ENCODE measurements around the gene DNA2.
"Not testable (repeated sequence)": the region's sequence is repeated elsewhere in the genome, so short reads cannot be mapped to it uniquely, and the experiment has no call there.

DNA2 gene, protein sequence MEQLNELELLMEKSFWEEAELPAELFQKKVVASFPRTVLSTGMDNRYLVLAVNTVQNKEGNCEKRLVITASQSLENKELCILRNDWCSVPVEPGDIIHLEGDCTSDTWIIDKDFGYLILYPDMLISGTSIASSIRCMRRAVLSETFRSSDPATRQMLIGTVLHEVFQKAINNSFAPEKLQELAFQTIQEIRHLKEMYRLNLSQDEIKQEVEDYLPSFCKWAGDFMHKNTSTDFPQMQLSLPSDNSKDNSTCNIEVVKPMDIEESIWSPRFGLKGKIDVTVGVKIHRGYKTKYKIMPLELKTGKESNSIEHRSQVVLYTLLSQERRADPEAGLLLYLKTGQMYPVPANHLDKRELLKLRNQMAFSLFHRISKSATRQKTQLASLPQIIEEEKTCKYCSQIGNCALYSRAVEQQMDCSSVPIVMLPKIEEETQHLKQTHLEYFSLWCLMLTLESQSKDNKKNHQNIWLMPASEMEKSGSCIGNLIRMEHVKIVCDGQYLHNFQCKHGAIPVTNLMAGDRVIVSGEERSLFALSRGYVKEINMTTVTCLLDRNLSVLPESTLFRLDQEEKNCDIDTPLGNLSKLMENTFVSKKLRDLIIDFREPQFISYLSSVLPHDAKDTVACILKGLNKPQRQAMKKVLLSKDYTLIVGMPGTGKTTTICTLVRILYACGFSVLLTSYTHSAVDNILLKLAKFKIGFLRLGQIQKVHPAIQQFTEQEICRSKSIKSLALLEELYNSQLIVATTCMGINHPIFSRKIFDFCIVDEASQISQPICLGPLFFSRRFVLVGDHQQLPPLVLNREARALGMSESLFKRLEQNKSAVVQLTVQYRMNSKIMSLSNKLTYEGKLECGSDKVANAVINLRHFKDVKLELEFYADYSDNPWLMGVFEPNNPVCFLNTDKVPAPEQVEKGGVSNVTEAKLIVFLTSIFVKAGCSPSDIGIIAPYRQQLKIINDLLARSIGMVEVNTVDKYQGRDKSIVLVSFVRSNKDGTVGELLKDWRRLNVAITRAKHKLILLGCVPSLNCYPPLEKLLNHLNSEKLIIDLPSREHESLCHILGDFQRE

DNA sequence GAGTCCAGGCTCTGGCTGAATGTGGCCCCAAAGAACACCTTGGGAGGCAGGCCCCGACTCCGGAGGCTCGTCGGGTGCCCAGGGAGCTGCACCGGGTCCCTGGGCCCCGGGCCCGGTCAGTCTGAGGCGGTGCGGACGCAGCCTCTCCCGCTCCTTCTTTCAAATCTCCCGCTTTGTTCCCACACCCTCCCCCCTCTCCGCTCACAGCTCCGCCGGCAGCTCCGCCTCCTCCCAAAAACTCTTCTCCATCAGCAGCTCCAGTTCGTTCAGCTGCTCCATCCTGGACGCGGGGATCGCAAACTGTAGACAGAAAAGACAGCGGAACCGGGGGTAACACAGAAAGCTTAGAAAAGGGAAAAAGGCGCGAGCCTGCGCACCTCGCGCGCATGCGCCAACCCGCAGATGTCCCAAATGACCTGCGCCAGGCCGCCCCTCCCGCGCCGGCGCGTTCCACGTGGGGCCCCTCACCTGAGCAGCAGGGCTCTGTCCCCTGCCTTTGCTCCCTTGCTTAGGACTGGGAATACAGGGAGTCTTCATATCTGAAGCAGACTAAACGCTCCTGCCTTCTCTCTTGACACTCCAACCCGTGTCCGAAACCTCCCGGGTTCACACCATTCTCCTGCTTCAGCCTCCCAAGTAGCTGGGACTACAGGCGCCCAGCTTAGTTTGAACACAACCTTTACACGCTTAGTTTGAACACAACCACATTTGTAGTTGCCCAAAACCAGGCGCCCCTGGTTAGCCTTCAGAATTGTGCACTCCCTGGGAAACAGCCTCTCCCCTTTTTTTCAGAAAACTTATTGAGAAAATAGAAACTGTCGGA is at the start of gene DNA2:
Gene DNA2 (minus strand): TSS at position 388 of the 823 bp plus-strand sequence. CDS start 109 bp downstream, at position 279.
- peak; percentile 94 for ATAC-seq

DNA sequence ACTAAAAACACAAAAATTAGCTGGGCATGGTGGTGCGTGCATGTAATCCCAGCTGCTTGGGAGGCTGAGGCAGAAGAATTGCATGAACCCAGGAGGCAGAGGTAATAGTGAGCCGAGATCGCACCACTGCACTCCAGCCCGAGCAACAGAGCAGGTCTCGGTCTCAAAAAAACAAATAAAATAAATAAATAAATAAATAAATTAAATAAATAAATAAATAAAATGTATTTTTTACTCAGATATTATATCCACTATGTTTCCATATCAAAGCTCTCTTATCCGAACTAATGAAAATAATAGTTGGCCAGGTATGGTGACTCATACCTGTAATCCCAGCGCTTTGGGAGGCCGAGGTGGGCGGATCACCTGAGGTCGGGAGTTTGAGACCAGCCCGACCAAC is 46.8 kb upstream of the DNA2 start:
- not testable (repeated sequence) for ATAC-seq, DNase-seq

More for the DNA sequence above, at the start of gene DNA2:
- peak; percentile 85 for DNase-seq

DNA sequence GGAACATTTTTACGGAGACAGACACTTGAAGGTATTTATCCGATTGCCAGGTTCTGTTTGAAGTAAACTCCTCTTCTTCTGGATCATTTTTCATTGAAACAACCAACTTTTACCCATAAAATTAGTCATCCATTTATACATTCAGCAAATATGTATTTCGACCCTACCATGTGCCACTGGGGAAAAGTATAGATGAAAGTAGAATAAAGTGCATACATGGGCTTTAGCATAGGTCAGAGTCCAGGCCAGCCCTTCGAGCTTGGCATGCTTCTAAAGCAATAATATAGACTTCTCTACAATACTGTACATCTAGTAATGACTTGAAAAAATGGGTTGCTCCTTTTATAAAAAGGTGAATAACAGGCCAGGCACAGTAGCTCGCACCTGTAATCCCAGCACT is 45.4 kb upstream of the DNA2 start:
- ATAC-seq = no peak
- DNase-seq = no peak

DNA sequence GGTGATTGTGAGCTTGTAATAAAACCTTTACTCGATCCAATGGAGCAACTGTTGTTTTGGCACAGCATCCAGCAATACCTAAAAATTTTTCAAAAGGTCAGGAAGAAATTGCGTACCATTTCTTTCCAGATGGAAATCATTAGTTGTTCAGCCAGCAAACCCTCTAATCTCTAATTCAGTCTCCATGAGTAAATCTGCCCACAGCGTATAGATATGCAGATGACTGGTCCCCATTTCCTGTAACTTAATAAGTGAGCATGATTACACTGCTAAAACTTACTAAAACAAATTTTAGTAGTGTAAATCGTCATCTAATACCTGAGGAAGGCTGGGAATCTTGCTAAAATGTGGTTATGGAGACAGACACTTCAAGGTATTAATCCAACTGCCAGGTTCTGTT is 45.0 kb upstream of the DNA2 start:
- ATAC-seq (peak; percentile 55), DNase-seq (no peak)

DNA sequence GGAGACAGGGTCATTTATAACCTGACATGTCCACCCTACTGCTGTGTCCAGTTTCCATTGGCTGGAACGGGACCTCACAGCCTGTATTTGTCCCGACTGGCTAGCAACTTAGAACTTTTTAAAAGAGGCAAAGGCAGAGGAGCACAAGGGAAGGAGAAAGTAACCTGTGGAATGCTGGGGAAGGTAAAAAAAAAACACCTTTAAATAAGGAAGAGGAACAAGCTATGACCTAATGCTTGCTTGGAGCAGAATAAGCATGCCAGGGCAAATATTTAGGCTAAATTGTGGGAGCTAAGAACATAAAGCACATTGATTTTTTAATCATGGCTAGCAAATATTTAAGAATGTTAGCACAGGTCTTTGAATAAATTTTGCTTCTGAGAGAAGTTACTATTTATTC is 44.4 kb upstream of the DNA2 start:
- not testable (repeated sequence) for DNase-seq, ATAC-seq

DNA sequence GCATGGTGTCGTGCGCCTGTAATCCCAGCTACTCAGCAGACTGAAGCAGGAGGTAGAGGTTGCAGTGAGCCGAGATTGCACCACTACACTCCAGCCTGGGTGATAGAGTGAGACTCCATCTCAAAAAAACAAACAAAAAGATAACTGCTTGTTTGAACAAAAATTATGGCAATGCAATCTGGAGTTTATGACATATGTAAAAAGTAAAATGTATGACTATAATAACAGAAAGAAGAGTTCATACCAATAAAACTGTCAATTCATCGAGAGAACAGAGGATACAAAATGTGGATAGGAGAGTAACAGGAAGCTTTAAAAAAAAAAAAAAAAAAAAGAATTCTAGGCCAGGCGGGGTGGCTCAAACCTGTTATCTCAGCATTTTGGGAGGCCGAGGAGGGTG is 36.3 kb upstream of the DNA2 start:
- ATAC-seq (no peak), DNase-seq (no peak)

DNA sequence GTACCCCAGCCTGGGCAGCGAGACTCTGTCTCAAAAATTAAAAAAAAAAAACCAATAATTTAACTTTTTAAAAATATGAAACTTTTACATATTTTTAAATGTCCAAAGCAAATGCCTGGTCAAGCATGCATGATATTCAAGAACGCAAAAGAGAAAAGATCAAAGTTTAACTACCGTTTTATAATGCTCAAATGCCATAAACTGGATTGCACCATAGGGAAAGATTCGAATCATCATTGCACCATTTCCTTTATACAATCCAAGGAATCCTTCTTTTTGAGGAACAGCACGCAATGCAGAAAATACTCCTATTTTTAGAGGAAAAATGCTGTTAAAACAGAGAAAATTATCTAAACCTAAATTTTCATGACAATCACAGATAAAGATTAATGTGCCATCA is 34.6 kb upstream of the DNA2 start:
- no peak for ATAC-seq
- no peak for DNase-seq

DNA sequence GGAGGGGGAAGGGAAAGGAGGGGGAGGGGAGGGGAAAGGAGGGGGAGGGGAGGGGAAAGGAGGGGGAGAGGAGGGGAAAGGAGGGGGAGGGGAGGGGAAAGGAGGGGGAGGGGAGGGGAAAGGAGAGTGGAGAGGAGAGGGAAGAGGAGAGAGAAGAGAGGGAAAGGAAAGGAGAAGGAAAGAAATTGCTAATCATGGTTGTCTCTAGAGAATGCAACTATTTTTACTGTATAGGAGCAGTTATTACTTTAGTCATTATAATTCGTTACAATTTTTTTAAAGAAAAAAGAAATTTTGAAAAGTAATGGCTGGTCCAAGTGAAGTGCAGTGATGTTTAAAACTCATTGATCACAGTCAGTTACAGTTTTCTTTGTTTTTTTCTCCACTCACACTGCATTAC is 31.1 kb upstream of the DNA2 start:
- DNase-seq (no peak), ATAC-seq (no peak)

DNA sequence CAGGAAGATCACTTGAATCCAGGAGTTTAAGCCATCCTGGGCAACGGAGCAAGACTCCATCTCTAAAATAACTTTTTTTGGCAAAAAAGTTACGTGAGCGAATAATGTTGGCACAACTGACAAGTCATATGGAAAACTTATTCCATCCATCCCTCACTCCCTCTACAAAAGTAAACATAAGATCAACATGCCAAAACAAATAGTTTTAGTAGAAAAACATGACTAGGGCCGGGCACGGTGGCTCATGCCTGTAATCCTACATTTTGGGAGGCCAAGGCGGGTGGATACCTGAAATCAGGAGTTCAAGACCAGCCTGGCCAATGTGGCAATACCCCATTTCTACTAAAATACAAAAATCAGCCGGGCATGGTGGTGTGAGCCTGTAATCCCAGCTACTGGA is 29.9 kb upstream of the DNA2 start:
- no peak for ATAC-seq
- DNase-seq = no peak

DNA sequence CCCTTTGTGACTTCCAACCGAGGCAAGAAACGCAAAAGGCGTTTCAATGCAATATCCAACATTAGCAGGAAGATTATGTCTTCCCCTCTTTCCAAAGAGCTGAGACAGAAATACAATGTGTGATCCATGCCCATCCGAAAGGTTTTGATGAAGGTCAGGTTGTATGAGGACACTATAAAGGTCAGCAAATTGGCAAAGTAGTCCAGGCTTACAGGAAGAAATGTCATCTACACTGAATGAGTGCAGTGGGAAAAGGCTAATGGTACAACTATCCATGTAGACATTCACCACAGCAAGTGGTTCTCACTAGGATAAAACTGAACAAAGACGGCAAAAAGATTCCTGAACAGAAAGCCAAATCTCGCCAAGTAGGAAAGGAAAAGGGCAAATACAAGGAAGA is 27.8 kb upstream of the DNA2 start:
- DNase-seq (no peak), ATAC-seq (no peak)

DNA sequence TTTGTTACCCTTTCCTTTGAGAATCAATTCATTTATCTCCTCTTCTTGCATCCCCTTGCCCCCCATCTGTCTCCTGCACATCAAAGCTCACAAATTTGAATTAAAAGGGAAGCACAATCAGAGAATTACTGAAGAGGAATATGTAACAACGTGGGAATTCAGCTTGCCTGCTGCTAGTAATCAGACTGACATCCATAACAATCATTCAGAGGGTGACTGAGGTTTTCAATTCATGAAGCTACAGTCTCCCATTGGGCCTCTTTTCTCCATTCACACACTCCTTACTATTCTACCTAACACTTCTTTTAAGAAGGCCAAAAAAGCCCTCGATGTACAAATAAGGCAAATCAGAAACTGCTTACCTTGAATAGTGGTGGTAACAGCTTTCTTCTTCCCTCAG is 24.3 kb upstream of the DNA2 start:
- no peak for DNase-seq
- ATAC-seq = no peak

DNA sequence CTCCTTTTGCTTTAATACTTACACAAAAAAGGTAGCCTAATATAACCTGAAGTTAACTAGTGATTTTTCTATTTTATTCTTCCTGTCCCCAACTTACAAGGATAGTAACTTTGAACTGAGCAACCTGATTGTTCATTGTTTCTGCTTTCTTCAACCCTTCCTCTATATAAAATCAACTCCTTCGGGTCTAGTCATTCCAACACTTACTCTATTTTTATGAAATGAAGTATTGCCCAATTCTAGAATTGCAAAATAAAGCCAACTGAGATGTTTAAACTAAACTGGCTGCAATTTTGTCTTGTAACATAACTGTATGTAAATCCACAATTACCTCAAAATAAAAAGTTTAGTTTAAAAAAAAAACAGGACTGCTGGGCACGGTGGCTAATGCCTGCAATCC is 20.3 kb upstream of the DNA2 start:
- ATAC-seq (no peak), DNase-seq (no peak)

DNA sequence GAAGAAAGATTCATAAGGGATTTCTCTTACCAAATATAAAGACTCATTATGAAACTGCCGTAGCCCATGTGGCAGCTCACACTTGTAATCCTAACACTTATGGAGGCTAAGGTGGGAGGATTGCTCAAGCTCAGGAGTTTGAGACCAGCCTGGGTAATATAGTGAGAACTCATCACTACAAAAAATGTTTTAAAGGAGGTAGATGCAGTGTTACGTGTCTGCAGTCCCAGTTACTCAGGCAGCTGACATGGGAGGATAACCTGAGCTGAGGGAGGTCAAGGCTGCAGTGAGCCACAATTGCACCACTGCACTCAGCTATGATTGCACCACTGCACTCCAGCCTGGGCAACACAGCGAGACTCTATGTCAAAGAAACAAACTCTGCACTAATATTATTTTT is 18.1 kb upstream of the DNA2 start:
- no peak for DNase-seq
- ATAC-seq = no peak

DNA sequence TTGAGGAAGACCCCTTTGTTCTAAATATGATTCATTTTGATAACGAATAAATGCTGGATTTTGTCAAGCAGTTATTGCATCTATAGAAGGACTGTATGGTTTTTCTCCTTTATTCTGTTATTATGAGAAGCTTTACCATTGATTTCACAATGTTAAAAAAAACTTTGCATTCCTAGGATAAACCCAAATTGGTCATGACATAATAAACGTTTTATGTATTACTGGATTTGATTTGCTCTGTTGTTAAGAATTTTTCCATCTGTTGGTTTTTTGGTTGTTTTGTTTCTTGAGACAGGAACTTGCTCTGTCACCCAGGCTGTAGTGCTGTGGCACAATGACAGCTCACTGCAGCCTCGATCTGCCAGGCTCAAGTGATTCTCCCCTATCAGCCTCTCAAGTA is 2.2 kb upstream of the DNA2 start:
- DNase-seq (no peak), ATAC-seq (no peak)

DNA sequence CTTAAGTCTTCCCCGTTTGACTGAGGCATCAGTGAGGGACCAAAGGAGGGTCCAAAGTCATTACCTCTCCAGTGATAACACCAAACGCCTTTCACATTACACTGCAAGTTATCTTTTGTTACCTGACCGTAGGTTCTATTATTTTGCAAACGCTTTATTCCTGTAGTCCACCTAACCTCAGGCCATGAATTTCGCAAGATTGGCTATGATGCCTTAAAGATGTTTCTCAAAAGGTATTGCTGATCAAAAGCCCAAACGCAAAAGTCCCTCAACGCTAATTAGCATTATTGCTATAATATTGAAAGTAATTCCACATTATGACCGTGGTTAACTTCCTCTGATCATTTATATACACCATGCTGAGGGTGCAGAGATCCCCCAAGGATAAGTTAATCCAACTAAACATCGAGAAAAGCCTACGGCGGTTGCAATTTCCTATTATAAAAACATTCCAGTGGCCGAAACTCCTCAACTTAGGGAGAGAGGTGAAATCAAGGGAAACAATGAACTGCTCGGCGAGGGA is 649 bp downstream of the DNA2 start:
- ATAC-seq = no peak
- no peak for DNase-seq

DNA sequence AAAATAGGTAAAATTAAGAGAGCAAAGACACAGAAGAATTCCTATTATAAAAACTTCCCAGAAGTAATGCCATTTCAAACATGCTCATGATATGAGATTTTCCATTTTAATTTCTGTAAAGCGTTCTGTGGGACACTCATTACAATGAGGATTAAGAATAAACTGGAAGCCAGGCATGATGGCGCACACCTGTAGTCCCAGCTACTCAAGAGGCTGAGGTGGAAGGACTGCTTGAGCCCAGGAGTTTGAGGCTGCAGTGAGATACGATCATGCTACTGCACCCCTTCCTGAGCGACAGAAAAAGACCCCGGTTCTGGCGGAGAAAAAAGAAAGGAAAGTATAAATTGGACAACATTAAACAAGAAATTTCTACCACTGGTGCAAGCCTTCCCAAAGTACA is 1.5 kb downstream of the DNA2 start:
- no peak for ATAC-seq
- DNase-seq = no peak

DNA sequence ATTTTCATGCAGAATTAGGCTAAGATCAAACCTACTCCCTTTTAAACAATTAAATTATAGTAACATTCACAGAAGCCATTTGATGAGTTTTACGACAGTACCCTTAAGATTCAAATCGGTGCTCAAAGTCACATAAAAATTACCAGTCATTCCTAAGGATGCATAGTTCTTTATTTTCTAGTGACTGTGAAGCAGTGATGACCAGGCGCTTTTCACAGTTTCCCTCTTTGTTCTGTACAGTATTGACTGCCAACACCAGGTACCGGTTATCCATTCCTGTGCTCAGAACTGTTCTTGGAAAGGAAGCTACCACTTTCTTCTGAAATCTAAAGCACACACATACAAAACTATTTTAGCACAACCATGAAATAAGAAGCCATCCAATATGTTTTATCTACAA is 1.9 kb downstream of the DNA2 start:
- DNase-seq = no peak
- no peak for ATAC-seq

DNA sequence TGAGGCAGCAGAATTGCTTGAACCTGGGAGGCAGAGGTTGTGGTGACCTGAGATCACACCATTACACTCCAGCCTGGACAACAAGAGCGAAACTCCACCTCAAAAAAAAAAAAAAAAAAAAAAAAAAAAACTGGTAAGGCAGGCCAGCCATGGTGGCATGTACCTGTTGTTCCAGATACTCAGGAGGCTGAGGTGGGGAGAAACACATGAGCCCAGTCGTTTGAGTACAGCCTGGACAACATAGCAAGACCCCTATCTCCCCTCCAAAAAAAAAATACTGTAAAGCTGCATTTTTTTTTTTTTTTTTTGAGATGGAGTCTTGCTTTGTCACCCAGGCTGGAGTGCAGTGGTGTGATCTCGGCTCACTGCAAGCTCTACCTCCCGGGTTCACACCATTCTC is 7.0 kb downstream of the DNA2 start:
- not testable (repeated sequence) for ATAC-seq, DNase-seq

DNA sequence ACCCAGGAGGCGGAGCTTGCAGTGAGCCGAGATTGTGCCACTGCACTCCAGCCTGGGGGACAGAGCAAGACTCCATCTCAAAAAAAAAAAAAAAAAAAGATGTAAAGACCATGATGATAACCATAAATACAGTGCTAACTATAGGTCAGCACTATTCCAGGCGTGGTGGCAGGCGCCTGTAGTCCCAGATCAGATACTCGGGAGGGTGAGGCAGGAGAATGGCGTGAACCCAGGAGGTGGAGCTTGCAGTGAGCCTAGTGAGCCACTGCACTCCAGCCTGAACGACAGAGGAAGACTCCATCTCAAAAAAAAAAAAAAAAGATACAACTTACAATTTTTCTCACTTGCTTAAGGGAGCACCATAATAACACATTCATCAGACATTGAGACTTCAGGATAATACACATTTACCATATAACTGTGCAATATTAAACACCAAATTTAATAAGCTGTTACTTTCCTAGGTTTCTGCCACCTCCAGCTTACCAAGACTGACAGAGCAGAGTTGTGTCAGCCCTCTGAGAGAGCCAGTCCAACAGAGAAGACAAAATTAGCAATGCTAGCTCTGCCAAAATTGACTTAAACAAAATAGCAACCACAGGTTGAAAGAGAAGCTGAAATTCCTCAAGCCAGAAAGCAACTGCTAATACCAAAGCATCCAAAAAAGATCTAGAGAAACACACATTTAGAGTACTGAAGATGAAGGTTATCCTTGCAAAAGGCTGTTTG is 8.2 kb downstream of the DNA2 start:
- ATAC-seq = no peak
- DNase-seq = no peak

DNA sequence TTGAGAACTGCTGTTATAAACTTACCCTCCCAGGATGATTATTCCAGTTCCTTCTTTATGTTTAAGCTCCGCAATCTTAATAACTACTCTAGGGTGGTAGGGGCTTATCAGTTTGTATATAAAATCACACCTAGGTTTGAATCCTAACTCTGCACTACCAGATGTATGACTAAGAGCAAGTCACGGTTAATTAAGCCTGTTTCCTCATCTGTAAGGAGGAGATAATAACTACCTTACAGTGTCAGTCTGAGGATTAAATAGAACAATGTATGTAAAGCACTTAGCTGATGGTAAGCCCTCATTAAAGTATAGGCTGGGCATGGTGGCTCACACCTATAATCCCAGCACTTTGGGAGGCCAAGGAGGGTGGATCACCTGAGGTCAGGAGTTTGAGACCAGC is 9.2 kb downstream of the DNA2 start:
- ATAC-seq (no peak), DNase-seq (no peak)

DNA sequence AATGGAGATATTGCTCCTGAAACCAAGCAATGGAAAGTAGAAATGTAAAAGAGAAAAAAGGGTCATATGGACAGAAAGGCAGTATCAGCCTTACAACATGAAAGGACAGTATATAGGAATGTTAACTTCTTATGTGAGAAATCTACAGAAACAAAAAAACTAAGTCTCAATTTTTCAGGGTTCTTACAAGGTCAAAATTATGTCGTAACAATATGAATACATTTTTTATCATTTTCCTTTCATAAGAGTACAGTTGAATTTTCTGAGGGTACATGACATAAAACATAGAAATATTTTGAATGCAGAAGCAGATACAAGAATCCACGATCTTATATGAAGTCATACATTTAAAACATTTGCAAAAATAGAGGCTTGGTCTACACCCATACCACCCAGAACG is 10.7 kb downstream of the DNA2 start:
- ATAC-seq (no peak), DNase-seq (no peak)
